Measurements from ENCODE around the gene CFLAR.

DNA sequence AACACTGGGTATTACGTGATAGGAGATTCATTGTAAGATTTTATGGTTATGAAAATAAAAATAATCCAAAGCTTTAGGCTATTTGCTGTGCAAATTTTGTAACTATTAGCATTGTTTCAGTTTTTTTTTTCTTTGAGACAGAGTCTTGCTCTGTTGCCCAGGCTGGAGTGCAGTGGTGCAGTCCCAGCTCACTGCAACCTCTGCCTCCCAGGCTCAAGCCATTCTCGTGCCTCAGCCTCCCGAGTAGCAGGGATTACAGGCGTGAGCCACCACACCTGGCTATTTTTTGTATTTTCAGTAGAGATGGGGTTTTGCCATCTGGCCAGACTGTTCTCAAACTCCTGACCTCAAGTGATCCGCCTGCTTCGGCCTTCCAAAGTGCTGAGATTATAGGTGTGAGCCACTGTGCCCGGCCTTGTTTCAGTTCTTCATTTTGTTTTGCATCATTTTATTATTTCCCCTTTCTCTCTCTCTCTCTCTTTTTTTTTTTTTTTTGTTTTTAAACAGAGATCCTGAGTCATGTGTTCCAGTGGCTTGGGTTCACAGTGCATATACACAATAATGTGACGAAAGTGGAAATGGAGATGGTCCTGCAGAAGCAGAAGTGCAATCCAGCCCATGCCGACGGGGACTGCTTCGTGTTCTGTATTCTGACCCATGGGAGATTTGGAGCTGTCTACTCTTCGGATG lies 92.7 kb downstream of the CFLAR start:
- TF ChIP-seq, protein P1, sequence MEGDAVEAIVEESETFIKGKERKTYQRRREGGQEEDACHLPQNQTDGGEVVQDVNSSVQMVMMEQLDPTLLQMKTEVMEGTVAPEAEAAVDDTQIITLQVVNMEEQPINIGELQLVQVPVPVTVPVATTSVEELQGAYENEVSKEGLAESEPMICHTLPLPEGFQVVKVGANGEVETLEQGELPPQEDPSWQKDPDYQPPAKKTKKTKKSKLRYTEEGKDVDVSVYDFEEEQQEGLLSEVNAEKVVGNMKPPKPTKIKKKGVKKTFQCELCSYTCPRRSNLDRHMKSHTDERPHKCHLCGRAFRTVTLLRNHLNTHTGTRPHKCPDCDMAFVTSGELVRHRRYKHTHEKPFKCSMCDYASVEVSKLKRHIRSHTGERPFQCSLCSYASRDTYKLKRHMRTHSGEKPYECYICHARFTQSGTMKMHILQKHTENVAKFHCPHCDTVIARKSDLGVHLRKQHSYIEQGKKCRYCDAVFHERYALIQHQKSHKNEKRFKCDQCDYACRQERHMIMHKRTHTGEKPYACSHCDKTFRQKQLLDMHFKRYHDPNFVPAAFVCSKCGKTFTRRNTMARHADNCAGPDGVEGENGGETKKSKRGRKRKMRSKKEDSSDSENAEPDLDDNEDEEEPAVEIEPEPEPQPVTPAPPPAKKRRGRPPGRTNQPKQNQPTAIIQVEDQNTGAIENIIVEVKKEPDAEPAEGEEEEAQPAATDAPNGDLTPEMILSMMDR (IDR thresholded peaks at IDR 0.05 in 2 of 3, conservative IDR thresholded peaks at IDR 0.05 in 1 of 3; ENCODE audit: insufficient read depth in 2 of 3, low read depth in 1 of 3, low read length in 3 of 3), result no peak
- TF ChIP-seq ZNF143 (CRISPR knock-in tag; IDR thresholded peaks at IDR 0.05) (no peak), RAD21 (CRISPR knock-in tag; conservative IDR thresholded peaks at IDR 0.05 in 1 of 2, IDR thresholded peaks at IDR 0.05 in 1 of 2) (no peak)

All from K562 (cell line).